Suppressor macrophage treated with lipopolysaccharide for 1 hour (primary cell): ENCODE data around the gene ALG12.

Source experiments
- DNase-seq, 3 donors: peaks; one replicate each; pipeline ENCODE4 v3.0.0-alpha.2; 2020 to 2022

ALG12 gene

GRCh38 chr22:49910229-49911155 lies 7.7 kb downstream of the ALG12 start:
- no peak for DNase-seq

GRCh38 chr22:49909476-49910205 lies 8.6 kb downstream of the ALG12 start:
- no peak for DNase-seq

- no peak for DNase-seq
Measured at GRCh38 chr22:49907807-49908206, 10.4 kb downstream of the ALG12 start.

GRCh38 chr22:49906799-49907290 lies 11.4 kb downstream of the ALG12 start:
- DNase-seq = no peak

- DNase-seq = no peak
Measured at GRCh38 chr22:49906071-49906798, 12.0 kb downstream of the ALG12 start.

- DNase-seq = no peak
Measured at GRCh38 chr22:49905465-49905864, 12.8 kb downstream of the ALG12 start.

GRCh38 chr22:49904040-49904369 lies 14.2 kb downstream of the ALG12 start:
- no peak for DNase-seq

GRCh38 chr22:49903322-49904039 lies 14.8 kb downstream of the ALG12 start:
- no peak for DNase-seq

- no peak for DNase-seq
Measured at GRCh38 chr22:49901457-49901856, 16.8 kb downstream of the ALG12 start.

- no peak for DNase-seq
Measured at GRCh38 chr22:49900441-49901230, 17.6 kb downstream of the ALG12 start.

- peak; percentile 25 to 50 (median 42) for DNase-seq
Measured at GRCh38 chr22:49899530-49899929, 18.7 kb downstream of the ALG12 start.

- no peak for DNase-seq
Measured at GRCh38 chr22:49897015-49897684, 21.1 kb downstream of the ALG12 start.

GRCh38 chr22:49896201-49896600 lies 22.0 kb downstream of the ALG12 start:
- no peak for DNase-seq

GRCh38 chr22:49894322-49895054 lies 23.8 kb downstream of the ALG12 start:
- no peak for DNase-seq

GRCh38 chr22:49893025-49893424 lies 25.2 kb downstream of the ALG12 start:
- no peak for DNase-seq

GRCh38 chr22:49892226-49892899 lies 25.9 kb downstream of the ALG12 start:
- DNase-seq = no peak

GRCh38 chr22:49889071-49889470 lies 29.2 kb downstream of the ALG12 start:
- no peak for DNase-seq

GRCh38 chr22:49887702-49888101 lies 30.5 kb downstream of the ALG12 start:
- DNase-seq = no peak

GRCh38 chr22:49887064-49887451 lies 31.2 kb downstream of the ALG12 start:
- DNase-seq = no peak
